ENCODE measurements around the gene NT5DC3.

NT5DC3 gene

GRCh38 chr12:103839609-103840461 lies 1.2 kb downstream of the NT5DC3 start:
- Histone ChIP-seq H4K8ac (ENCODE audit: low read depth, low read length) (no peak overlapping the region), H3K27ac (replicated peaks; ENCODE audit: low read length) (no peak overlapping the region), H2BK5ac (ENCODE audit: low read length) (no peak overlapping the region), H3K23ac (ENCODE audit: low read depth, low read length, poor library complexity) (no peak overlapping the region), H3K36me3 (replicated peaks in 1 of 2; ENCODE audit: control insufficient read depth in 2 of 2, insufficient read depth in 2 of 2, low read length in 2 of 2) (no peaks in the 10 kb centered on the region), H3K9me3 (replicated peaks in 1 of 2; ENCODE audit: control insufficient read depth in 2 of 2, insufficient read depth in 1 of 2, low read depth in 1 of 2, low read length in 2 of 2) (no peaks in the 10 kb centered on the region), H2BK120ac (ENCODE audit: low read depth, low read length) (no peak overlapping the region), H3K79me1 (ENCODE audit: low read depth, low read length) (peaks cover 3% of the 10 kb centered on the region), H2BK12ac (ENCODE audit: low read length) (no peak overlapping the region), H2AK5ac (ENCODE audit: low read depth, low read length) (no peak overlapping the region), H2BK15ac (ENCODE audit: low read length) (no peak overlapping the region), H4K91ac (ENCODE audit: low read depth, low read length, poor library complexity) (no peak overlapping the region), H3K4me3 (ENCODE audit: low read length in 2 of 2) (peak overlapping the region; percentile 72 to 87), H3K4ac (ENCODE audit: low read length) (no peak overlapping the region), H3K4me1 (ENCODE audit: control insufficient read depth in 2 of 2, insufficient read depth in 1 of 2, low read depth in 1 of 2, low read length in 2 of 2) (peaks cover 4 to 6% of the 10 kb centered on the region in 2 donors), H3K4me2 (ENCODE audit: insufficient read depth, low read length, poor library complexity, severe bottlenecking) (peak overlapping the region; percentile 99), H3K14ac (ENCODE audit: low read length) (no peak overlapping the region), H2AFZ (ENCODE audit: low read length) (peak overlapping the region; percentile 98), H3K9ac (ENCODE audit: low read depth, low read length, poor library complexity) (no peak overlapping the region), H3K18ac (ENCODE audit: low read length) (no peak overlapping the region), H3K27me3 (ENCODE audit: control insufficient read depth in 3 of 3, insufficient read depth in 3 of 3, low read depth in 1 of 3, low read length in 3 of 3) (peaks cover 0 to 7% (median 7%) of the 10 kb centered on the region in 3 experiments)
- no peak for DNase-seq (ENCODE audit: low spot score)
- no CpG with 5 or more reads among the region's 14 CpGs for WGBS, 2 donors (ENCODE audit: extremely low coverage in 2 of 2, insufficient read length in 2 of 2, insufficient replicate concordance in 1 of 2)

GRCh38 chr12:103839103-103839502 lies 1.9 kb downstream of the NT5DC3 start:
- no CpG with 5 or more reads among the region's 4 CpGs for WGBS, 2 donors (ENCODE audit: extremely low coverage in 2 of 2, insufficient read length in 2 of 2, insufficient replicate concordance in 1 of 2)
- H3K27ac ChIP-seq (replicated peaks; ENCODE audit: low read length), result no peak overlapping the region

GRCh38 chr12:103838254-103838914 lies 2.6 kb downstream of the NT5DC3 start:
- no peak overlapping the region for H3K18ac ChIP-seq (ENCODE audit: low read length)
- H2BK12ac ChIP-seq (ENCODE audit: low read length), result no peak overlapping the region
- no peak overlapping the region for H2BK120ac ChIP-seq (ENCODE audit: low read depth, low read length)
- DNase-seq (ENCODE audit: low spot score), result no peak
- H2BK5ac ChIP-seq (ENCODE audit: low read length), result no peak overlapping the region
- no peak overlapping the region for H3K4me2 ChIP-seq (ENCODE audit: insufficient read depth, low read length, poor library complexity, severe bottlenecking)
- no peak overlapping the region for H4K91ac ChIP-seq (ENCODE audit: low read depth, low read length, poor library complexity)
- H2AFZ ChIP-seq (ENCODE audit: low read length), result no peak overlapping the region
- H3K27ac ChIP-seq (replicated peaks; ENCODE audit: low read length), result no peak overlapping the region
- WGBS, 2 donors (ENCODE audit: extremely low coverage in 2 of 2, insufficient read length in 2 of 2, insufficient replicate concordance in 1 of 2), result no CpG with 5 or more reads among the region's 1 CpG
- peaks cover 0 to 7% (median 0%) of the 10 kb centered on the region in 3 experiments for H3K27me3 ChIP-seq (ENCODE audit: control insufficient read depth in 3 of 3, insufficient read depth in 3 of 3, low read depth in 1 of 3, low read length in 3 of 3)
- H3K36me3 ChIP-seq (replicated peaks in 1 of 2; ENCODE audit: control insufficient read depth in 2 of 2, insufficient read depth in 2 of 2, low read length in 2 of 2), result no peaks in the 10 kb centered on the region
- no peak overlapping the region for H3K23ac ChIP-seq (ENCODE audit: low read depth, low read length, poor library complexity)
- H3K4me3 ChIP-seq (ENCODE audit: low read length in 2 of 2), result no peak overlapping the region
- no peaks in the 10 kb centered on the region for H3K9me3 ChIP-seq (replicated peaks in 1 of 2; ENCODE audit: control insufficient read depth in 2 of 2, insufficient read depth in 1 of 2, low read depth in 1 of 2, low read length in 2 of 2)
- peaks cover 7 to 18% of the 10 kb centered on the region in 2 donors for H3K4me1 ChIP-seq (ENCODE audit: control insufficient read depth in 2 of 2, insufficient read depth in 1 of 2, low read depth in 1 of 2, low read length in 2 of 2)
- H3K14ac ChIP-seq (ENCODE audit: low read length), result no peak overlapping the region
- H3K79me1 ChIP-seq (ENCODE audit: low read depth, low read length), result peaks cover 3% of the 10 kb centered on the region
- H3K4ac ChIP-seq (ENCODE audit: low read length), result no peak overlapping the region
- no peak overlapping the region for H2BK15ac ChIP-seq (ENCODE audit: low read length)
- no peak overlapping the region for H3K9ac ChIP-seq (ENCODE audit: low read depth, low read length, poor library complexity)
- H4K8ac ChIP-seq (ENCODE audit: low read depth, low read length), result no peak overlapping the region
- H2AK5ac ChIP-seq (ENCODE audit: low read depth, low read length), result no peak overlapping the region

More at GRCh38 chr12:103839103-103839502, 1.9 kb downstream of the NT5DC3 start:
- Histone ChIP-seq H3K9ac (ENCODE audit: low read depth, low read length, poor library complexity) (no peak overlapping the region), H3K4me1 (ENCODE audit: control insufficient read depth in 2 of 2, insufficient read depth in 1 of 2, low read depth in 1 of 2, low read length in 2 of 2) (peaks cover 4 to 14% of the 10 kb centered on the region in 2 donors), H3K27me3 (ENCODE audit: control insufficient read depth in 3 of 3, insufficient read depth in 3 of 3, low read depth in 1 of 3, low read length in 3 of 3) (peaks cover 0 to 7% (median 4%) of the 10 kb centered on the region in 3 experiments), H3K9me3 (replicated peaks in 1 of 2; ENCODE audit: control insufficient read depth in 2 of 2, insufficient read depth in 1 of 2, low read depth in 1 of 2, low read length in 2 of 2) (no peaks in the 10 kb centered on the region), H3K36me3 (replicated peaks in 1 of 2; ENCODE audit: control insufficient read depth in 2 of 2, insufficient read depth in 2 of 2, low read length in 2 of 2) (no peaks in the 10 kb centered on the region), H2BK120ac (ENCODE audit: low read depth, low read length) (no peak overlapping the region), H2BK15ac (ENCODE audit: low read length) (no peak overlapping the region), H3K79me1 (ENCODE audit: low read depth, low read length) (peaks cover 3% of the 10 kb centered on the region), H3K4me3 (ENCODE audit: low read length in 2 of 2) (no peak overlapping the region), H2AFZ (ENCODE audit: low read length) (no peak overlapping the region), H3K18ac (ENCODE audit: low read length) (no peak overlapping the region), H4K8ac (ENCODE audit: low read depth, low read length) (no peak overlapping the region), H4K91ac (ENCODE audit: low read depth, low read length, poor library complexity) (no peak overlapping the region), H2BK12ac (ENCODE audit: low read length) (no peak overlapping the region), H3K4me2 (ENCODE audit: insufficient read depth, low read length, poor library complexity, severe bottlenecking) (no peak overlapping the region), H2AK5ac (ENCODE audit: low read depth, low read length) (no peak overlapping the region), H3K4ac (ENCODE audit: low read length) (no peak overlapping the region), H2BK5ac (ENCODE audit: low read length) (no peak overlapping the region), H3K14ac (ENCODE audit: low read length) (no peak overlapping the region), H3K23ac (ENCODE audit: low read depth, low read length, poor library complexity) (no peak overlapping the region)
- no peak for DNase-seq (ENCODE audit: low spot score)

- Histone ChIP-seq H3K36me3 (replicated peaks in 1 of 2; ENCODE audit: control insufficient read depth in 2 of 2, insufficient read depth in 2 of 2, low read length in 2 of 2) (no peaks in the 10 kb centered on the region), H2BK5ac (ENCODE audit: low read length) (no peak overlapping the region), H3K9ac (ENCODE audit: low read depth, low read length, poor library complexity) (peak overlapping the region; percentile 3), H2BK12ac (ENCODE audit: low read length) (no peak overlapping the region), H3K9me3 (replicated peaks in 1 of 2; ENCODE audit: control insufficient read depth in 2 of 2, insufficient read depth in 1 of 2, low read depth in 1 of 2, low read length in 2 of 2) (no peaks in the 10 kb centered on the region), H3K27me3 (ENCODE audit: control insufficient read depth in 3 of 3, insufficient read depth in 3 of 3, low read depth in 1 of 3, low read length in 3 of 3) (peaks cover 0 to 7% (median 0%) of the 10 kb centered on the region in 3 experiments), H2BK120ac (ENCODE audit: low read depth, low read length) (no peak overlapping the region), H3K4me2 (ENCODE audit: insufficient read depth, low read length, poor library complexity, severe bottlenecking) (no peak overlapping the region), H3K23ac (ENCODE audit: low read depth, low read length, poor library complexity) (no peak overlapping the region), H3K4me3 (ENCODE audit: low read length in 2 of 2) (no peak overlapping the region), H3K79me1 (ENCODE audit: low read depth, low read length) (peaks cover 3% of the 10 kb centered on the region), H4K8ac (ENCODE audit: low read depth, low read length) (no peak overlapping the region), H2AFZ (ENCODE audit: low read length) (no peak overlapping the region), H3K4me1 (ENCODE audit: control insufficient read depth in 2 of 2, insufficient read depth in 1 of 2, low read depth in 1 of 2, low read length in 2 of 2) (peaks cover 7 to 18% of the 10 kb centered on the region in 2 donors), H3K18ac (ENCODE audit: low read length) (no peak overlapping the region), H2AK5ac (ENCODE audit: low read depth, low read length) (no peak overlapping the region), H3K4ac (ENCODE audit: low read length) (no peak overlapping the region), H4K91ac (ENCODE audit: low read depth, low read length, poor library complexity) (no peak overlapping the region), H3K14ac (ENCODE audit: low read length) (no peak overlapping the region), H2BK15ac (ENCODE audit: low read length) (no peak overlapping the region), H3K27ac (replicated peaks; ENCODE audit: low read length) (no peak overlapping the region)
- DNase-seq (ENCODE audit: low spot score), result no peak
- no CpG with 5 or more reads among the region's 5 CpGs for WGBS, 2 donors (ENCODE audit: extremely low coverage in 2 of 2, insufficient read length in 2 of 2, insufficient replicate concordance in 1 of 2)
Measured at GRCh38 chr12:103836345-103836744, 4.7 kb downstream of the NT5DC3 start.
